ENCODE measurements around the gene TBC1D25. TPM values are rescaled to one million over a fixed set of nuclear protein-coding genes. Genes with fewer than 3 reads are reported as not detected.

TBC1D25 gene
- total RNA-seq, 2 donors from 2014 or later: 8.1 to 11.6 TPM

GRCh38 chrX:48531358-48531959 lies 8.1 kb upstream of the TBC1D25 start:
- TF ChIP-seq, protein P1, sequence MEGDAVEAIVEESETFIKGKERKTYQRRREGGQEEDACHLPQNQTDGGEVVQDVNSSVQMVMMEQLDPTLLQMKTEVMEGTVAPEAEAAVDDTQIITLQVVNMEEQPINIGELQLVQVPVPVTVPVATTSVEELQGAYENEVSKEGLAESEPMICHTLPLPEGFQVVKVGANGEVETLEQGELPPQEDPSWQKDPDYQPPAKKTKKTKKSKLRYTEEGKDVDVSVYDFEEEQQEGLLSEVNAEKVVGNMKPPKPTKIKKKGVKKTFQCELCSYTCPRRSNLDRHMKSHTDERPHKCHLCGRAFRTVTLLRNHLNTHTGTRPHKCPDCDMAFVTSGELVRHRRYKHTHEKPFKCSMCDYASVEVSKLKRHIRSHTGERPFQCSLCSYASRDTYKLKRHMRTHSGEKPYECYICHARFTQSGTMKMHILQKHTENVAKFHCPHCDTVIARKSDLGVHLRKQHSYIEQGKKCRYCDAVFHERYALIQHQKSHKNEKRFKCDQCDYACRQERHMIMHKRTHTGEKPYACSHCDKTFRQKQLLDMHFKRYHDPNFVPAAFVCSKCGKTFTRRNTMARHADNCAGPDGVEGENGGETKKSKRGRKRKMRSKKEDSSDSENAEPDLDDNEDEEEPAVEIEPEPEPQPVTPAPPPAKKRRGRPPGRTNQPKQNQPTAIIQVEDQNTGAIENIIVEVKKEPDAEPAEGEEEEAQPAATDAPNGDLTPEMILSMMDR (IDR thresholded peaks at IDR 0.05): no peak
- H3K9ac ChIP-seq (ENCODE audit: low read depth in 2 of 2, low read length in 2 of 2): no peak overlapping the region
- no peaks in the 10 kb centered on the region for H3K9me3 ChIP-seq
- no peak for DNase-seq
- peak overlapping the region; percentile 63 for H3K27ac ChIP-seq
- no peak overlapping the region for H3K4me3 ChIP-seq
- H3K4me1 ChIP-seq: no peaks in the 10 kb centered on the region
- no peaks in the 10 kb centered on the region for H3K27me3 ChIP-seq
- intact Hi-C loops (cut with DNase I): no loop called here
- H3K36me3 ChIP-seq: no peaks in the 10 kb centered on the region

- no peaks in the 10 kb centered on the region for H3K9me3 ChIP-seq
- no peaks in the 10 kb centered on the region for H3K27me3 ChIP-seq
- no peaks in the 10 kb centered on the region for H3K36me3 ChIP-seq
- DNase-seq: no peak
- TF ChIP-seq, protein P1 (IDR thresholded peaks at IDR 0.05): no peak
- H3K9ac ChIP-seq (ENCODE audit: low read depth in 2 of 2, low read length in 2 of 2): no peak overlapping the region
- H3K4me1 ChIP-seq: no peaks in the 10 kb centered on the region
- H3K4me3 ChIP-seq: no peak overlapping the region
- H3K27ac ChIP-seq: peak overlapping the region; percentile 63
- intact Hi-C loops (cut with DNase I): no loop called here
These were observed 7.4 kb upstream of the TBC1D25 start for GRCh38 chrX:48532161-48532560.

DNA sequence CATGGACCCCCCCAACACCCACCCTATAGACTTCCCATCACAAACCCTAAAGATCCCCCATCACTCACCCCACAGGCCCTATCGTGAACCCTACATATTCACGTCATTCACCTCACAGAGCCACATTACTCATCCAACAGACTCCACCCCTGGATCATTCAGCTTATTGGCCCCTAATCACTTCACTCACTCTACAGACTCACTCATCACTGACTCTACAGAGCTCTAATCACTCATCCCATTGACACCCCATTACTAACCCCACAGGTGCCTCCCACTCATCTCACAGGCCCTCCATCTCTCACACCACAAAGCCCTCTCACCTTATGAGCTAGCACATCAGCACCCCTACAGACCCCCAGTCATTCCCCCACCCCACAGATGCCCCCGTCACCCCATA lies 6.3 kb upstream of the TBC1D25 start:
- no peak for DNase-seq
- Histone ChIP-seq H3K27me3 (no peaks in the 10 kb centered on the region), H3K36me3 (no peaks in the 10 kb centered on the region), H3K4me3 (no peak overlapping the region), H3K27ac (no peak overlapping the region), H3K9ac (ENCODE audit: low read depth in 2 of 2, low read length in 2 of 2) (no peak overlapping the region), H3K9me3 (no peaks in the 10 kb centered on the region), H3K4me1 (no peaks in the 10 kb centered on the region)
- intact Hi-C loops (cut with DNase I): no loop called here
- TF ChIP-seq, protein P1 (IDR thresholded peaks at IDR 0.05): no peak

DNA sequence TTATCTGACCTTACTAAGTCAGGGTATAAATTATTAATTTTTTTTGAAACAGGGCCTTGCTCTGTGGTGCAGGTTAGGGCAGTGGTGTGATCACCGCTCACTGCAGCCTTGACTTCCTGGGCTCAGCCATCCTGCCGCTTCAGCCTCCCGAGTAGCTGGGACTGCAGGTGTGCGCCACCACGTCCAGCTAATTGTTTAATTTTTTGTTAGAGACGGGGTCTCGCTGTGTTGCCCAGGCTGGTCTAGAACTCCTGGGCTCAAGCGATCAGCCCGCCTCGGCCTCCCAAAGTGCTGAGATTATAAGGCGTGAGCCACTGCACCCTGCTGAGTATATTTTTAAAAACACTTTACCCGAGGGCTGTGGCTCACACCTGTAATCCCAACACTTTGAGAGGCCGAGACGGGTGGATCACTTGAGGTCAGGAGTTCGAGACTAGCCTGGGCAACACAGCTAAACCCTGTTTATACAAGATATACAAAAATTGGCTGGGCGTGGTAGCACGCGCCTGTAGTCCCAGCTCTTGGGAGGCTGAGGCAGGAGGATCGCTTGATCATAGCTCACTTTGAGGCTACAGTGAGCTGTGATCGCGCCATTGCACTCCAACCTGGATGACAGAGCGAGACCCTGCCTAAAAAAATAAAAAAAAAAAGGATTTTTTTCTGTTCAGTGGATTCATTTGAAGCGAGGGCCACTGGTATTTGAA lies 721 bp upstream of the TBC1D25 start:
- intact Hi-C loops (cut with DNase I): no loop called here
- Histone ChIP-seq H3K36me3 (no peaks in the 10 kb centered on the region), H3K4me3 (no peak overlapping the region), H3K9me3 (no peaks in the 10 kb centered on the region), H3K9ac (ENCODE audit: low read depth in 2 of 2, low read length in 2 of 2) (no peak overlapping the region), H3K27ac (peak overlapping the region; percentile 57), H3K4me1 (no peaks in the 10 kb centered on the region), H3K27me3 (no peaks in the 10 kb centered on the region)
- DNase-seq: no peak
- TF ChIP-seq, protein P1 (IDR thresholded peaks at IDR 0.05): no peak

GRCh38 chrX:48540028-48540375 lies 488 bp downstream of the TBC1D25 start:
- no peaks in the 10 kb centered on the region for H3K36me3 ChIP-seq
- peak overlapping the region; percentile 50 for H3K4me3 ChIP-seq
- no peaks in the 10 kb centered on the region for H3K27me3 ChIP-seq
- no peaks in the 10 kb centered on the region for H3K9me3 ChIP-seq
- intact Hi-C loops (cut with DNase I): no loop called here
- TF ChIP-seq, protein P1 (IDR thresholded peaks at IDR 0.05): no peak
- peak; percentile 51 for DNase-seq
- peak overlapping the region; percentile 73 for H3K27ac ChIP-seq
- peak overlapping the region; percentile 53 to 56 for H3K9ac ChIP-seq (ENCODE audit: low read depth in 2 of 2, low read length in 2 of 2)
- H3K4me1 ChIP-seq: no peaks in the 10 kb centered on the region
